T-helper 9 cell (primary cell): ENCODE data around the gene ZFYVE28.
"Not testable (repeated sequence)": the region's sequence is repeated elsewhere in the genome, so short reads cannot be mapped to it uniquely, and the experiment has no call there.

Experiments used
- DNase-seq: peaks from one replicate; pipeline ENCODE4 v3.0.0-alpha.2; 2020
- total RNA-seq, 2 donors: gene quantifications; one replicate each; lab custom pipeline; 2026; lab: John Stamatoyannopoulos, UW

ZFYVE28 gene
- 56.3 to 65.9 reads per million in 2 donors for total RNA-seq

DNA sequence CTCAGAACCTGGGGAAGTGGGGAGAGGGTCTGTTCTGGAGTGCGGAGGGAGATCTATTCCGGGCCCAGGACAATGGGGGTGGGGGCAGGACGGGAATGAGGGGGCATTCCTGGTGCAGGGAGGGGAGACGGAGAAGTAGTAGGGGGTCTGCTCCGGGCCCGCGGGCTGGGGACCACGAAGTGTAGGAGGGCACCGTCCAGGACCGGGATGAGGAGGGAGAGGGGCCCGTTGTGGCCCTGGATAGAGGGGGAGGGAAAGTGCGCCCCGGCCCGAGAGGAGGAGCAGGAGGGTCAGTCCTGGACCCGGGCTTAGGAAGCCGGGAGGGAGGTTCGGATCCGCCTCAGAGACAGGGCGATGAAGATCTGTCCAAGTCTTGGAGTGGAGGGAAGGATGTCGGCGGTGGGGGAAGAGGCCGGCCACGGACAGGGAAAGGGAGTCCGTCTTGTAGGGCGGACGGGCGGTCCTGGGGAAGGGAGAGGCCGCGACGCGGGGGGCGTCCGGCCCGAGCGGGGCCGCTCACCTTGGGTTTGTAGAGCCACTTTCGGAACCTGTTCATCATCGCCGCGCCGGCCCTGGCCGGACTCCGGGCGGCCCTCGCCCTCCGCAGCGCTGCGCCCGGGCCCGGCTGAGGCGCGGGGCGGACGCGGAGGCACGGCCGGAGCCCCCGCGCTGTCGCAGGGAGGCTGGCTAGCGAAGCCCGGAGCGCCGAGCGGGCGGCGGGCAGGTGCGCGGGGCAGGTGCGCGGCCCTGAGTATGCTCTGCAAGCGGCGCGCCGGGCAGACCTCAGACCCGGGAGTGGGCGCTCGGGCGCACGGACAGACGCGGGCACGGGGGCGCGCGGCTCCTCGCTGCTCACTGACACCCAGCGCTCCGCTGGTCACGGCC, at the start of gene ZFYVE28:
TSS of gene ZFYVE28 (minus strand) at position 881 of the 885 bp plus-strand sequence. CDS start at position 559, 322 bp downstream.
- DNase-seq: no peak

DNA sequence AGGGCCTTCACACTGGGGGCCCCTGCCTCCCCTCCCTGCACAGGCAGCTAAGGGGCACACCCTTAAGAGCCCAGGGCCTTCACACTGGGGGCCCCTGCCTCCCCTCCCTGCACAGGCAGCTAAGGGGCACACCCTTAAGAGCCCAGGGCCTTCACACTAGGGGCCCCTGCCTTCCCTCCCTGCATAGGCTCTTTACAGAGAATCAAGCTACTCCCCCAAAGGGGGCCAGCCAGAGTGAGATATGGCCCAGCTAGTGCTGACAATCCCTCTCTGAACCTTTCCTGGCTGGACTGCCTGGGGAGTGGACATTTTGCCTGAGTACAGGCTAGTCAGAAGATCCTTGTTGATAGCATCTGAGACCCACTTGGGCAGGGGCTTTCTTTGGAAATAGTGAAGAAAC, 47.1 kb upstream of the ZFYVE28 start:
- not testable (repeated sequence) for DNase-seq

DNA sequence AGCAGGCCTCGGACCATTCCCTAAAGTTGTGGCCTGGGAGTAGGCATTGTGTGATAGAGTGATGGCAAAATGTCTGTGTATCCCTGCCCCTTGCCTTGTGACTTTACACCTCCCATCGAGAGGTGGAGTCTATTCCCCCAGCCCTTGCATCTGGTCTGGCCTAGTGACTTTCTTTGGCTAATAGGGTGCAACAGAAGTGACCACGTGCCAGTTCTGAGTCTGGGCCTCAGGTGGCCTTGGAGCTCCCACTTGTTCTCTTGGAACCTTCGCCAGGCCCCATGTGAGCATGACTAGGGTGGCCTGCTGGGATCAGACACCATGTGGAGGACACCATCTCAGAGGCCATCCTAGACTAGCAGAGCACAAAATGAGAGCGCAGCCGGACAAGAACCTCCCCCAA, 46.6 kb upstream of the ZFYVE28 start:
- no peak for DNase-seq

DNA sequence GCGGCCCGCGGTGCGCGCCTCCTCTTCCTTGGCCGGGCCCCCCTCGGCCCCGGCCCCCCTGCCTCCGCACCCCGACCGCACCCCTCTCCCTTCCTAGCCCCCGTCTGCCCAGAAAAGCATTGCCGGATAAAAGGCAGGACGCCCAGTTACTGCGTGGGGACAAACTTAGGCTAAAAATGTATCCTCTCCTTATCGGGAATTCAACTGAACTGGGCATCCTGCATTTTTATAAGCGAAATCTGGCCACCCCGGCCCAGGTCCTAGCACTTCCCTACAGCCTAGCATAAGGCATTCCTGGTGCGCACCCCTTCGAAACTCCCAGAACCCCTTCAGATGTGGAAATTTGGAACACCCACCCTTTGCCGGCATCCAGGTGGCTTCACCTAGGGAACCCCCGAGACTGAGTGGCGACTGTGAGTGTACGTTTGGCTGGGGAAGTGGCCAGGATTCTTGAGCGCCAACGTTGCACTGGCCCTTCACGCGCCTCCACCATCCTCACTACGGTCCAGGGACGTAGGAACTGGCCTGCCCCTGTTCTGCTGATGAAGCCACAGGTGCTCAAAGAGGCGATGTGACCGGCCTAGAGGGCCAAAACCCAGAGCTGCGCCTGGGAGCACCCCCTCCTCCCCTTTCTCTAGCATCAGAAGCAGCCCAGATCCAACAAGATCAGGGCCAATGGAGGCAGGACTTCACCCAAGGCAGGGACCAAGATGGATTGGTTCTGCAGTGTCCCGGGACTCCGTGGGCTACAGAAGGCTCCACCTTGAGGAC, 44.7 kb upstream of the ZFYVE28 start:
- DNase-seq: no peak

DNA sequence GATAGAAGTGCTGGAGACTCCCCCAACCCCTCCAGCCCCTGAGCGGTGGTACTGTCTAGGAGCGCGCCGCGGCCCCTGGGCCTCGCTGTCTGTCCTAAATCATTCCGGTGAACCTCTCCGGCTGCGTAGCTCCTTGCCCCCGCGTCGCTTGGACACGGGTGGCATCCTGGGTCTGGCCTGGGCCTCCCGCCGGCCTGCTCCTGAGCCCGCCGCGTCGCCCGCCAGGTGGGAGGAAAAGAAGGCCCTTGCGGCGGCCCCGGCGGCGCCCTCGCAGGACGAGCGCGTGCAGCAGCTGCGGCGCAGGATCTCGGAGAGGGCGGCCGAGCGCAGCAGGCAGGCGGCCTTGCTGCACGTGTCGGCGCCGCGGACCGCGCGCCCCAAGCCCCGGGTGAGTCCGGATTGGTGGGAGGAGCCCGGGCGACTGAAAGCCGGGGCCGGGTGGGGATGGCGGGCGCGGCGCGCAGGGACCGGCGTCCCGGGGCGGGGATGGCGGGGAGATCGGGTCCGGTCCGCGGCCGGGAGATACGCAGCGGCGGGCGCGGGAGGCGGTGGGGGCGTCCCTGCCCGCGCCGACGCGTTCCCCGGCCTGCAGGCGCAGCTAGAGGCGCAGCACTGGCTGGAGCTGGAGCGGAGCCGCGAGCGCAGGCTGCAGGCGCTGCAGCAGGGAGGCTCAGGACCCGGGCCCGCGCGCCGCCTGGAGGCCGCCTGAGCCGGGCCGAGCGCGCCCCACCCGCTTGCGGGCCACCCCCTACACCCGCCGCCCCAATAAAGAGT, 44.0 kb upstream of the ZFYVE28 start:
- DNase-seq: peak; percentile 61

DNA sequence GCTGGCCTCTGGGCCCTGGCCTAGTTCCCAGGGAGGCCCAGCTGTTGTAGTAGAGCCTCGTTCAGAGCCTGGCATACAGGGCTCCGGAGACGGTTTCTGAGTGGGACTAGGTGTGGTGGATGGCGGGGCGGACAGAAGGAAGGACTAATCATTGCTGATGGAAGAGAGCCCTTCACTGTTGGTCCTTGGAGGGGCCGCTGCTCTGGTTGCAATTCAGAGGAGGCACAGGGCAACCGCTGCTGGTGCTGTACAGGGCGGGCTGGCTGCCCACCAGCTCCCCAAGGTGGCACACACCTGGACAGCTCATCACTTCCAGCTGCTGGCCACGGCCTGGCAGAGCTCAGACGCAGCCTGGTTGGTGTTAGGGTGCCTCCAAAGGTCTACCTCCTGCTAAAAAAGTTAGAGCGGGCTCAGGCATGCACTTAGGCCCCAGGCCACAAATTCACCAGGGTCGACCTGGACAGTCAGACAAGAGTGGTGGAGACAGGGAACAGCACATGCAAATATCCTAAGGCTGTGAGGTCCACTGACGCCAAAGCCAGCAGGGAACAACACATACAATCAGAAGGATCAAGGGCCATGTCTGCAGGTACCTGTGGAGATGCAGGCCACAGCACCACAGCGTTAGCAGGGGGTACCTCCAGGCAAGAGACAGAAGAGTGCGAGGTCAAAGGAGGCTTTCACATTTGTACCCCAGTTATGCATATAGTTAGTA, 43.0 kb upstream of the ZFYVE28 start:
- no peak for DNase-seq

DNA sequence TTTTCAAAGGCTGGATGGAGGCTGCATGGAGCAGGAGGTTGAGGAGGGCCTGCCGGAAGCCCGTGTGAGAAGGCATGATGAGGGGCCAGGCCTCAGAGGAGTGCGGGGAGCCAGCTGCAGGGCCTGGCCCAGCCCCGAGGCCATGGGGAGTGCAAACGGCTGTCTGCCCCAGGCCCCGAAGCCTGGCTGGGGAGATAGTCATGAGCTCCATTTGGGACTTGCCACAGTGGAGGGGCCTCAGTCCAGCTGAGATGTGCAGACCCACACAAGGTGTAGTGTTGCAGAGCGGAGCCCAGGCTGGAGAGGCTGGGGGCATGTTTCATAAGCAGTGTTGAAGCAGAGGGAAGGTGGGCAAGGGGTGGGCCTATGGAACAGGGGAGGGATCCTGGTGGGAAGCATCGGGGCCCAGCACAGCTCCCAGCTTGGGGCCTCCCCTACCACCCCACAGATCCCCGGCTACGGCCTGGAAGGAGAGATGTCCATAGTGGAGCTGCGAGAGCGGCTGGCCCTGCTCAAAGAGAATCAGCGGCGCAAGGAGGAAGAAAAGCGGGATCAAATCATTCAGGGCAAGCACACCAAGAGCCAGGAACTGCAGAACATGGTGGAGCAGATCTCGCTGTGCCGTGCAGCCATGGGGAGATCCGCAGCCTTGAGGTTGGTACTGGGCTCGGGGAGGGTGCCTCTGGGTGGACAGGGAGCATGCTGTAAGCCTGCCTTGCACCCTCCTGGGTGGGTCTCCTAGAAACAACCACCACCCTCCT, 41.3 kb upstream of the ZFYVE28 start:
- DNase-seq: no peak

DNA sequence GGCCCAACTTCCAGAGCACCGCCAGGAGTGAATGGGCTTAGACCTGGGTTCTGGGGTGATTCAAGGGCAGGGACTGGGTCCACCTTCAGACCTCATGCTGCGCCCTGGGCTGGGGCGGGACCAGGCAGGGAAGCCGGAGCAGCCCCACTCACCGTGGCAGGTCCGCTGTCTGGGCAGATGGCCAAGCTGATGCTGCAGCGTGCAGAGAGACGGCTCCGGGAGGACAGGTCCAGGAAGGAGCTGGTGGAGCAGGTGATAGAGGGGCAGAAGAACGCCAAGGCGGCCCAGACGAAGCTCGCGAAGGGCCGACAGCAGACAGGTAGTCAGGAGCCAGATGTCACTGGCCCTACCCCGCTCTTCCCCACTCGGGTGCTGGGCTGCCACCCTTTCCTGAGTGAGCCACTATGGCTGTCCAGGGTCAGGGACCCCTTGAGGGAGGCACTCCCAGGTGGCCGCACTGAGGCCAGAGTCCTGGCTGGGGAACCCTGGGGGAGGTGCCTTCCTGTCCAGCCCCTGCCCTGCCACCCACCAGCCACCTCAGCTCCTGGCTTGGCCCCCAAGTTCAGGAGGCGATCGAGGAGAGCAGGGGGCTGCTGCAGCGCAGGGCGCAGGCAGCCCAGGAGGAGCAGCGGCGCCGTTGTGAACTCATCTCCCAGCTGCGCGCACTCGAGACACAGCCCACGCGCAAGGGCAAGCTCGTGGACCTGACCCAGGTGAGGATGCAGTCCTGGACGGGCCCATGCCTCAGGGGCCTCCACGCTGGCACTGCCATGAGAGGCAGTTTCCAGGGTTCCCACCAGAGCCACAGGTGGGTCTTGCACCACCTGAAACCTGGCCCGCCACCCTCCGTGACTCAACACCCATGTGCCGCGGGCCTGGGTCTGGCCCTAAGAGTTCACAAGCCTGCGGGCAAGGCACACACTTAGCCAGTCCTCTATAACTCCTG, 40.4 kb upstream of the ZFYVE28 start:
- DNase-seq: no peak

DNA sequence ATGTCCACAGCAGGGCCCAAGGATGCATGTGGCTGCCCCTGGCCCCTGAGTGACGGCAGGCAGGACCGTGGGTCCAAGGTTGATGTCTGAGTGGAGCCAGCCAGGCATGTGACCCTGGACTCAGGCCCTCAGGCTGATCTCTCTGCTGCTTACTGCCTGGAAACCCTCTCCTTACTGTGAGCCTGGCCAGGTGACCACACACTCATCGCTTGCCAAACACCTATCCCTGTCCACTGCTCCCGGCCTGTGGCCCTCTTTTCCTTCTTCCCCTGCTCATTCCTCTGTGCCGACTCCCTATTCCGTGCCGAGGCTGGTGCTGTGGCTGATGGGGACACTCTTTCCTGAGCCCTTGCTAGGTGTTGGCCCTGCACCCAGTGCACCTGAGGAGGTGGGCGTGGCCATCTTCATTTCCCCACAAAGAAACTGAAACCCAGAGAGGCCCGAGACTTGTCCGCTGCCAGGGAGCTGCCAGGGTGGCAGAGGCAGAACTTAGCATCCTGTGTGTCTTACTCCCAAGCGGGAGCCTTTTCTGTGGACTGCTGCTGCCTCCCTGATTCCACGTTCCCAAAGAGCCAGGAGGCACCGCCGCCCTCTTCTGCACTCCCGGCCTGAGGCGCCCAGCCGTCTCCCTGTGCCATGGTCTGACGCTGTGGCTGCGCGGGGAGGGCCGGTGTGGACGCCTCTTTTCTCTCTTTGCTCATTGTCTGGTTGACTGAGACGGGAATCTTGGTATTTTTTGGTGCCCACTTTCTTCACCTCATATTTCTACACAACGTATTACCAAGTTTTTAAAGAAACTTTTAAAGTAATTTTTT, 39.2 kb upstream of the ZFYVE28 start:
- no peak for DNase-seq

DNA sequence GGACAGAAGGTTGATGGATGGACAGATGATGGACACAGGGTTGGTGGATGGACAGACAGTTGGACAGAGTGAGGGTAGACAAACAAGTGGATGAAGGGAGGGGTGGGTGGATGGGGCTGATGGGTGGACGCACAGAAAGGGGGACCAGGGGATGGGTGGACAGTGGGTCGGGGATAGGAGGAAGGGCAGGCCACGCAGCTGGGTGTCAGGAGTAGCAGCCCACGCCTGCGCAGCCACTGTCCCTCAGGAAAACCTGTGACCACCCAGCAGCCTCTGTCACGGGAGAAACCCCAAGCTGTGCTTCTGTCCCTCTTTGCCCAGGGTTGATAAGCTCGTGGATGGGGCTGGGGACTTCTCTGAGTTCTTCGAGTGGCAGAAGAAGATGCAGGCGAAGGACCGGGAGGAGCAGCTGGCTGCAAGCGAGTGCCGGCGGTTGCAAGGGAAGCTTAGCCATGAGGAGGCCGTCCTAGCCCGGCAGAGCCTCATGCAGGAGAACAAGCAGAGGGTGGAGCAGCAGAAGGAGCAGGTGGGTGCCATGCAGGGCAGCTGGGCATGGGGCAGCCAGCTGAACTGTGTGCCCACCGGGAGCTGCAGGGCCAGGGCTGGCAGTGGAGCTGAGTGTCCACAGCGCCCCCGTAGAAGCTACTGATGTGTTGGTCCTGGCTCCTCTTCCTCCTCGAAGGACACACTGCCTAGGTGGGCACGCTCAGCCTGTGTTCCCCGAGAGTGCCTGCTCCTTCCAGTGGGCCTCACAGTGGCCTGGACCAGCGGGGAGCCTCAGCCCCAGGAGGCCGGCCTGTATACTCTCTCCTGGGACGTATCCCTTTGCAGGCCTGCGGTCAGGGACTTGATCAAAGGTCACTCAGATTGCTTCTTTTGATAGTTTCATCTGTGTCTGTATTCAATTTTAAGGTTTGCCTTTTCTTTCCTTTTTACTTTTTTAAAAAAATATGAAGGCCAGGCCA, 33.7 kb upstream of the ZFYVE28 start:
- DNase-seq: no peak

DNA sequence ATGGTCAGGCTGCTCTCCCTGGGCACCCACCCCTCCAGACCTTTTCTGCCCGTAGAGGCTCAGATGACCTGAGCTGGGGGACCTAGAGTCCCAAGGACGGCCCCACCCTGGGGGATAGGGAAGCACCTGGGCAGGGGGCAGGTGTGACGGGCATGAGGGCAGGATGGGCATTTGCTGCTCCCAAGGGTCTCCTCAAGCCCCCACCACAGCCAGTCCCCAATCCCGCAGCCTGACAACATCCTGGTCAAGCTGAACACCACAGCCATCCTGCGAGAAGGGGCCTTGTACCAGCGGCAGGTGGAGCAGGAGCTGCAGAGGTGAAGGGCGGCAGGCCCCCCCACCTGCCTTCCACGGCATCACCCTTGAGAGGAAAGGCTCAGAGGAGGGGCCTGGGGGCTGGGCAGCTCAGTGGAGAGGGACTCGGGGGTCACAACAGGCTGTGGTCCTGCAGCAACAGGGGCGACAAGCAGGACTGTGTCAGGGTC, 32.6 kb upstream of the ZFYVE28 start:
- DNase-seq: no peak

DNA sequence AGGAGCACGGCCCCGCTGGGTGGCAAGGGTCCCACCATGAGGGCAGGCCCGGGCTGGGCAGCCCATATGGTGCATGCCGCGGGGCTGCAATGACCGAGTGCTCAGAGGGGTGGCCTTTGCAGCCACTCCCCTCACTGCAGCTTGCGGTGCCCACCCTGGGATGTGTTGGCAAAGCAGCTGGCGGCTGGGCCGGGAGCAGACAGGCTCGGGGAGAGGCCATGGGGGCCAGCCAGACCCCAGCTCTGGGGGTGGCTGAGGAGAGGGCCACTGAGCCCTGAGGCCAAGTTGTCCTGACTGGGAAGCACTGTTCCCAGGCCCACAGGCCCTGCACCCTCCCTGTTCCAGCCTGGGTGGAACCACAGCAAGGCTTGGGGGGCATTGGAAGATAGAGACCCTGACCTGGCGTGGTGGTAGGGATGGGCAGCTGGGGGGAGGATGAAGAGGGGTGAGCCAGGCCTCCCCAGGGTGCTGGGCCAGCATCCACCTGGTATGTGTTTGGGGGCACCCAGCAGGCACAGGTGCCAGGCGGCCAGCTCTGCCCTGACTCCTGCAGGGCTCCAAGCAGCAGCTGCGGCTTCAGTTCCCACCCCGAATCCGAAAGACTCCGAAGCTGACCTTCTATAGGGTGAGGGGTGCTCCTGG, 32.1 kb upstream of the ZFYVE28 start:
- DNase-seq: no peak

DNA sequence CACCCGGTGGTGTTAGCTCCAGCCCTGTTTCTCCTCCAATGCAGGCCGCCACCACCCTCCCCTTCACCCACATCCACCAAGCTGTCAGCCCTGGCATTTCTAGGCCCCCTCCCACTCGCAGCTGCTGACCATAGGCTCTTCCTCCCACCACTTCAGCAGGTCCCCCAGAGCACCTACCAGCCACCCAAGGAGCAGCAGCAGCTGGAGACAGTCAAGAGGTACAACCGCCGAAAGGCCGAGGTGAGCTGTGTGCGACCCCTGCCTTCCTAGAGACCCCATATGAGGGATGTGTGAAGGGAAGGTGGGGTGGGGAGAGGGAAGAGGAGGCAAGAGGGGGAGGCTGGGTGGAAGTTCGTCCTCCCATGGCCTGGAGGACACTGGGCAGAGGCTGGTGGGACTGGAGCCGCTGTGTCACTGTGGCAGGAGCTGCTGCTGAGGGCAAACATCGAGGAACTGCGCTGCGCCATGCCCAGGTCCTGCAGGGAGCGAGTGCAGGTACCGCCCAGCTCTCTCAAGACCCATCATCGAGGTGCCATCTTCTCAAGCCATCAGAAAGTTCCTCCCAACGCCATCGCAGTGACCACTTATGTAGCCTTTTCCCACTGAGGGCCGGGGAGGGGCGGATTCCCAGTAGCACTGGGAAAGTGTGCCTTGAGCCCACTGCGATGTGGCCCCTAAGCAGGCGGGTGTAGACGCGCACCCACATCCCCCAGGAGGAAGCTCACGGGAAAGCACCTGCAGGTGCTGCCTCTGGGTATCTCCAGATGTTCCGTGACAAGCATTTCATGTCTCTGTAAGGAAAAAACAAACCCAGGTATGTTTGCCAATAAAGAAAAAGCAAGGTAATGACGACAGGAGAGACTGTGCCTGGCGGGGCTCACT, 31.3 kb upstream of the ZFYVE28 start:
- no peak for DNase-seq

DNA sequence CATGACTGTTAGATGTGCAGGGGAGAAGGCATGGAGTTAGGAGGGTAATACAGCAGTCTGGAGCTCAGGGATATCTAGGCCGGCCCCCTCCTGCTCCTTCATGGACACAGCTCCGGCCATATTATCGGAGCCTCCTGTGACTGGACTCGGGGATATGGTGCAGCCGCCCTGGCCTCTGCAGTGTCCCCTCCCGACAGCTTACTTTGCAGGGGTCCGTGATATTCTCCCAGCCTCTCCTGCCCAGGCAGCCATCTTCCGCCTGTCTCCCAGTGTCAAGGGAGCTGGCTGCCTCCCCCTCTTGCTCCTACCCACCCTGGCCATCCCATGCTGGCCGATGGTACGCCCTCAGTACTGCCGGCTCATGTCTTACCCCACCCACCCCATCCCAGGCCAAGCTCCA, 30.6 kb upstream of the ZFYVE28 start:
- no peak for DNase-seq

DNA sequence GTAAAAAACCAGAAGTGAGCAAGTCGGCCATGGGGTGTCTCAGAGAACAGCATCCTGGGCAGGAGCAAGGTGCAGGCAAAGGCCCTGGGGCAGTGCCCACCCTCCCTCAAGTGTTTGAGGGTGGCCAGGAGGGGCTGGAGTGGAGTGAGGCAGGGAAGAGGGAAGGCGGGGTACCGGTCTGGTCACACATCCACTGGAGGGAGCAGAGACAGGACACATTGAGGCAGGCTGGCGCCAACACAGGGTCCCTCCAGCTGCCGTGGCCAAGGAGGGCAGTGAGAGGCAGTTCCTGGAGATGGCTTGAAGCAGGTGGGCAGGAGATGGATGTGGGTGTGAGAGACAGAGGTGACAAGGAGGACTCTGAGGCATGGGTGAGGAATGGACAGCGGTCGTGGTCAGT, 30.1 kb upstream of the ZFYVE28 start:
- no peak for DNase-seq
